ENCODE data around the gene PLXNB2.

The PLXNB2 gene

GRCh38 chr22:50310949-50311444 is 3.6 kb upstream of the PLXNB2 start:
- no peak for DNase-seq

DNA sequence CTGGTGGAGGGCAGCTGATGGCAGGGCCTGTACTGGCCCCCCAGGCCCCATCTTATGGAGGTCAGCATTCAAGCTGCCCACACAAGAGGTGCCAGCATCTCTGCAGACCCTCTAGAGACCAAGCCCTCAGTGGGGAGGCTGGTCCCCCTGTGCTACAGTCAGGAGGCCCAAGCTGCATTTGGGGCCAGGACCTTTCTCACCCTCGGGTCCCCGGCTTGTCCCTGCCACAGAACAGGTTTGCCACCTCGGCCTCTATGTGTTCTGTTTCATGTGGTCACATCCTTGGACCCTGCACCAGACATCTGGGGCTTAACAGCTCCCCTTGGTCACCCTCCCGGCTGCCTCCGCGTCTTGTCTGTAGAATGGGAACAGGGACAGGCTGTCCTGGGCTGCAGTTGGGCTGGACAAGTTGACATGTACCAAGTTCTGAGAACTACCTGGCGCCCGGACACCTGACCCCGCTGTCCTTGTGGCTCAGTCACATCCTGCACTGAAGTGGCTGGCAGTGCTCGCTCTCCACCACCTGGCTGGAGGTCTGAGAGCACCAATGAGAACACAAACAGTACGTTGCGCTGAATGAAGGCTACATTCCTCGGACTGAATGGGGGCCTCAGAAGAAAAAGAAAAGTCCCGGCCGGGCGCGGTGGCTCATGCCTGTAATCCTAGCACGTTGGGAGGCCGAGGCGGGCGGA is 2.7 kb upstream of the PLXNB2 start:
- no peak for DNase-seq

- no peak for DNase-seq
Measured at GRCh38 chr22:50309601-50309991, 2.1 kb upstream of the PLXNB2 start.

DNA sequence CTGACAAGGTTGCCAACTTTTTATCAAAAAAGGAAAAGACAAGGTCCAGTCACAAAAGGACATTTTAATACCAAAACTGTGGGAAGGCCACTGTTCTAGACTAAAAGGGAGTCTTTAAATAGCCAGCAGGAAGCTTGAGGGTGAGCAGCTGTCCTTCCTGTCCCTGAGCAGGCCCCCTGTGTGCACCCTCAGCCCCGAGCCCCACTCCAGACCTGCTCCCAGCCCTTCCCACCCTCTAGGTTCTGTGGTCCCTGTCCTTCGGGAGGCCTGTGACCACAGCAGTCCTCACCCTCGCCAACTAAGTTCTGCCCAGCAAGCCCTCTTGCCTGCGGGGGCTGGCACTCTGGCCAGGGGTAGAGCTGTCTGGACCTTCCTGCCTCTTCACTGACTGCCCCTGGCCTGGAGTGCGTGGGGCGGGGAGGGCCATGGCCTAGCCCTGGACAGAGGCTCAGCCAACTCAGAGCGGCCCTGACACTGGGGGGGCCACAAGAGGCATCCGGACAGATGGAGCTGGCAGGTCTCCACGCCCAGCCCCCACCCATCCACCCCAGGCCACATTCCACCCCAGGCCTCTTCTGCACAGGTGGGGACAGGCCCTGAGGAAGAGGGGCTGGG is 1.6 kb upstream of the PLXNB2 start:
- no peak for DNase-seq

GRCh38 chr22:50308597-50308935 is 1.1 kb upstream of the PLXNB2 start:
- no peak for DNase-seq

DNA sequence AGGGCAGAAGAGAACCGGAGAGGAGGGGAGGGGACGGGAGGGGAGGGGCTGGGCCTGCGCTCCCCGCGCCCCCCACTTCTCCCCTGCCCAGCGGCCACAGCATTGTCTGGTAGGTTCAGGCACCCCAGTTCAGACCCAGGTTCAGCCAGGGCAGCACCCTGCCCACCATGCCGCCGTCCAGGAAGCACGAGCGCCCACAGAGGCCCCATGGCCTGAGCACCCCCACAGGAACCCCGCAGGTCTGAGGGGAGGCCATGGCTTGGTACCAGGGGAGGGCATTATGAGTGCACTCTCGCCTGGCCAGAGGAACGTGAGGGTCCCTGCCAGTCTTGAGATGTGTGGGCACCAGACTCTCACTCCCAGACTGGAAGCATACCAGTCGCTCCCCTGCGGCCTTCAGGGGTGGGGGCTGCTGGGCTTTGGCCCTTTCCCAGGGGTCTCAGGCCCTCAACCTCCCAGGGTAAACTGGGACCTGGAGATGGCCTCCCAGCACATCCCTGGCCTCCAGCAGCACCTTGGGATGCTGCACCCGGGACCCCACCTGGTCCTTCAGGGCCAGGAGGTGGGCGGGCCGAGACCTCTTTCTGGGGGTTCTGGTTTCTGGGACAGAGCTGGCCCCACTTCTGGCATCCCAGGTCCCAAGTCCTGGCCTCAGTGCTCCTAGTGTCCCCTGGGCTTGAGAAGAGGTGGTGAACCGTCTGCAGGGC is 597 bp upstream of the PLXNB2 start:
- DNase-seq, result no peak

GRCh38 chr22:50305923-50306566 is 1.4 kb downstream of the PLXNB2 start:
- no peak for DNase-seq

DNA sequence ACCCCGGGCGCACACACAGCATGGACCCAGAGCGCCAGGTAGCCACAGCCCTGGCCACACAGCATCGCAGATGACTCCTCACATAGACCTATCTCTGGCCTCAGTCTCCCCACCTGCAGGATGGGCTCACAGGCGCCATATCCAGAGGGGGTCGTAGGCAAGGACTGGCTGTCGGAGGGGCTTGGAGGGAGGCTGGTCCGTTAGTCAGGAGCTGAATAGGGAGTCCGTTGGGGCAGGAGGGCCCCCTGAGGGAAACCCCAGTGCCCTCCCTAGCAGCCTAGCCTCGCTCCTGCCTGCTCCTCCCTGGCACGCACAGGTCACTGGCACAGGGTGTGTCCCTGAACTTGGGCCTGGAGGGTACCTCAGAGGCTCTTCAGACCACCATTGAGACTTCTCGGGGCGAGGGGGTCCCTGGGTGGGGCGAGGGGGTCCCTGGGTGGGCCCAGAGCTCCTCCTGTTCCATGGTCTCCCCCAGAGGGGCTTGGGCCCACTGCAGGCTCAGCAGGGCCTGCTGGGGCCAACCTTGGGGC is 2.0 kb downstream of the PLXNB2 start:
- DNase-seq, result no peak

GRCh38 chr22:50304528-50305392 is 2.7 kb downstream of the PLXNB2 start:
- DNase-seq, result no peak

DNA sequence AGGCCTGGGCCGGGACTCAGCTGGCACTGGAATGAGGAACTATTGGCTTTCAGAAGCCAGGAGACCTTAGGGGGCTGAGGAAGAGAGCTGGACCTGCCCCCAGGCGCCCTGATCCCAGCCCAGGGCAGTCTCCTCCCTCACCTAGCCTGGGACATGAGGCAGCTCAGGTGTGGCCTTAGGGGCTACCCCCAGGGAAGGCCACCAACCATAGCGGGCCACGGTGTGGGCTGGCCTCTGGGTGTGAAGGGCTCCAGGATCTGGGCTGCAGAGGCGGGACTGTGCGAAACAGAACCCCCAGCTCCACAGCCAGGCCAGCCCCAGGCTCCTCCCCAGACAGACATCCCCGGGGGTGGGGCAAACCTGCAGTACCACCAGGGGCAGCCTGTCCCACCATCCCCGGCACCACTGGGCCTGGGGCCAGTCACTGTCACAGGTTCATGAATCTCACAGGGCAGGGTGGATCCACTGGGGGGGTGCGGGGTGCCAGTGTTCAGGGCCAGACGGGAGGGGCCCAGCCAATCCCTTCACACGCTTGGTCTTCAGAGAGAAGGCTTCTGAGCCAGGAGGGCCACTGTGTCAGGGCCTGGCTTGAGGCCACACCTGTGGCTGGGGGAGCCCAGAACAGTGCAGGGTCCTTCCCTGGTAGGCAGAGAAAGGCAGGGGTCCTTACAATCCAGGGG is 3.5 kb downstream of the PLXNB2 start:
- no peak for DNase-seq

DNA sequence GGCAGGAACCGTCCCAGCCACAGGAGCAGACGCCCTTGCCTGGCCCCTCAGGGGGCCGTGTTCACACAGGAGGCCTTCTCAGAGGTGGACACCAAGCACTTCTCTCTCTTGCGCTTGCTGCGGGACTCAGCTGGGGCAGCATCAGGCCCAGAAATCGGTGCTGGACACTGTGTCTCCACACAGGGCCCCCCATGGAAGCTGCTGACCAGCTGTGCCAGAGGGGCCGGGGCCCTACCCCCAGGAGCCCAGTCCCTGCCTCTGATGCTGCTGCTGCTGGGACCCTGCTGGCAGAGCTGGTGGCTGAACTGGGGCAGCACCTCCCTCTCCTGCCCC is 4.0 kb downstream of the PLXNB2 start:
- DNase-seq, result no peak

DNA sequence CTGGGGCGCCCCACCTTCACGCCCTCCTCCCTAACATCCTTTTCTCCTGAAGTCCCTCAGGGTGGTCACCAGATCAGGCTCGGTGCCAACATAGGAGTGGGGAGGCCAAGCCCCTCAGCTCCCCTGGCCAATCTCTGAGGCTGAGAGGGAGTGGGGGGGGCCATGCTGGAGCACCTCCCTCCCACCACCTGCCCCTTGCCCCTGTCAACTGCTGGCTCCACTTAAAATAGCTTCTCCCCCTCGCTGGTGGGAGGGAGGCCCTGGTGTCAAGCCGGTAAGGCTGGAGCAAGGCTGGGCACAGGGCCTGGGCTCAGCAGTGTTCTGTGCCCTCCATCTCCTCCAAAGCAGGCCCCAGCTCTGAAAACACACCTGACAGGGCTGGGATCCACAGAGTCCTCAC is 4.9 kb downstream of the PLXNB2 start:
- no peak for DNase-seq

DNA sequence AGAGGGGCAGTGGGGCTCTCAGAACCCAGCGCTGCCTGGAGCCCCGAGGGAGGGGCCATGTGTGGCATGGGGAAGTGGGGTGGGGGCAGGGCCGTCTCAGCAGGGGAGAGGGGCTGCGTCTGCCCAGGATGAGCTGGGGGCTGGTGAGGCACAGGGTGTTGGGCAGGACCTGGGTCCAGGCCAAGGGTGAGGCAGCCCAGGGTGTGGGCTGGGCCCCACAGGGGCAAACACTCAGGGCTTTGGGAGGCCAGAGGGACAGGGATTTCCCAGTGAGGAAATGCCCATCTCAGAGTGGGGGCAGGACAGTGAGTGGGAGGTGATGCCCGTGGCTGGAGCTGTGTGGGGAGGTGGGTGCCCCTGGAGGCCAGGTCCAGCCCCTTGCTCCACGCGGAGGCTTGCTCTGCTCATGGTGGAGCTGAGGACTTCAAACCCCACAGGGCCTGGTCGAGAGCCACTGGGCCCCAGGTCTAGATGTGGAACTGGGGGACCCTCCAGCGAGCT is 5.4 kb downstream of the PLXNB2 start:
- DNase-seq, result no peak

DNA sequence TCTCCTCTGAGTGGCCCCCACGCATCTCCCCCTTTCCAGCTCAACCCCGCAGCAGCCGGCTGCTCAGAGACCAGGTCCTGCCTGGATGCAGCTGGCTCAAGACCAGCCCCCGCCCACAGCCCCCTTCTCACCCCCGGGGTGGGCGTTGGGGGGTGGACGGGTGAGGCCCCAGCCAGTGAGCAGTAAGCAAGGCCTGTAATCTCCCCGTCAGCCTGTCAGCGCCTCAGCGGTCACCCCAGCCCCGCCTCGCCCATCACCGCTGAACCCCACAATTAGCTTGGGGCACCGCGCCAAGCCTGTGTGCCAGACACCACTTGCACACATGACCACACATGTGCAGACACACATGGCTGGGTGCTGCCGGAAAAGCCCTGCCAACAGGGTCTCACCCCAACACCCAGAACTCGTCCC is 5.9 kb downstream of the PLXNB2 start:
- DNase-seq, result no peak

GRCh38 chr22:50300620-50301257 is 6.7 kb downstream of the PLXNB2 start:
- DNase-seq, result no peak

DNA sequence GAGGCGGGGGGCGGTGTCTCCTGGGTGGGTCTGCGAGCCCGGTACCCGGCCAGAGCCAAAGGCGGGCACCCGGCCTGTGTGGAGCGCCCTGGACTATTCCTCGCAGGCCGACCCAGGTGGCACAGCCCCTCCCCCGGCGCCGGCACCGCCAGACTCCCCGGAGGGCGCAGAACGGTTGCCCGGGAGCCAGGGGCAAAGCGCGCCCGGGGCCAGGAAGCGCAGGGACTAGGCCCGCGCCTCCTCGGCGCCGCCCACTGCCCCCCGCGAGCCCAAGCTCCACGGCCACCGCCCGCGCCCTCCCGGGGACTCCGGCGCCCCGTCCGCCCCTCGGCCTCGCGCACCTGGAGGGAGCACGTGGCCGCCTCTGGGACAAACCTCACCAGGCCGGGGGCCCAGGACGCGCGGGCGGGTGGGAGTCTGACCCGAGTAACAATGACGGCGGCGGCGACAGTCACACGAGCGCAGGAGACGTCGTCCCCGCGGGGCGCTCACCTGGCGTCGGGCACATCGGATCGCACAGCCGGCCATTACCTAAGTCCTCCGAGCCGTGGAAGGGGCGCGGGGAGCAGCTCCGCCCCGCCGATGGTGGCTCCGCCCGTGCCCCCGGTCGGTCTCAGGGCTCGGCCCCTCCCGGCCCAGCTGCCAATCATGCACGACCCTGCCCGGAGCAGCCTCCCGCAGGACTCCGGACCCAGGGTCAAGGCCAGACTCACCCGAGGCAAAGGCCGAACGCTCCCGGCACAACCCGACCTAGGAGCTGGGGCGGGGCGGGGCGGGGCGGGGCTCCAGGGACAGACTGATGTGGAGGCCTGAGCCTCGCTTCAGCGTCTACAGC is 7.4 kb downstream of the PLXNB2 start:
- DNase-seq, result no peak

GRCh38 chr22:50298937-50299784 is 8.3 kb downstream of the PLXNB2 start:
- no peak for DNase-seq

- no peak for DNase-seq
Measured at GRCh38 chr22:50298266-50298637, 9.2 kb downstream of the PLXNB2 start.

DNA sequence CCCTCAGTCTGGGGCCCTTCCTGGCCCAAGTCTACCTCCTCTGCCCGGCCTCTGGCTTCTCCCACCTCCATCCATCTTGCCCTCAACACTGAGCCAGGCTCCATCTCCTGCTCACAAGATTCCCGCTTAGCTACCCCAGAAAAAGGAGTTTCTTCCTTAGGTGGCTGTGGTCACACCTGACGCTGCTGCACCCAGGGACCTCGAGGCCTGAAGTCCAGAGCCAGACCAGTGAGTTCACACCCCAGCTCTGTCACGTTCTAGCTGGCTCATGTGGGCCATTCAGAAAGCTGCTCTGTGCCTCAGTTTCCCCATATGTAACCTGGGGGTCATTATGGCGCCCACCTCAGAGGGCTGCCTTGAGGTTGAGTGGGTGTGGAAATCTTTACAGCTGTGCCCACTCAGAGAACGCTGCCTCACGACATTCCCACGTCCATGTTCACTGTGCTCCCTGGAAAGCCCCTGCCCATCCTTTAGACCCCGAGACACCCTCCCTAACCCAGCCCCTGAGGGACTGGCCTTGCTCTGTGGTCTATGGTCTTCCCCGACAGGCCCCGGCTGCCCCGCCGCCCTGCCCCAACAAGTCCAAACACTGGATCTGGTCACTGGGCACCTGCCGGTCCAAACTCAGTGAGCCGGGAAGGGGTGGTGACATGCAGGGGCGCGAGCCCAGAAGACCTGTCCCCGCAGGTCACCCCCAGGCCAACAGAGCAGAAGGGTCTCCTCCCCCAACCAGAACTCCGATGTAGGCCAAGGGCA is 9.8 kb downstream of the PLXNB2 start:
- no peak for DNase-seq

Data from NCI-H1930 (cell line).